Measurements from ENCODE around the gene SH3PXD2A. TPM values are rescaled to one million over a fixed set of nuclear protein-coding genes. Genes with fewer than 3 reads are reported as not detected.

SH3PXD2A gene
- total and polyA plus RNA-seq, 9 of the 15 experiments (the other 6 are each of a cell fraction or from before 2014, with no cell fraction given): 0.41 to 9.3 (median 2.5) TPM

GRCh38 chr10:103690281-103690680 is 165.1 kb downstream of the SH3PXD2A start (continued):
- TF ChIP-seq SAFB2 (IDR thresholded peaks at IDR 0.05; ENCODE audit: borderline replicate concordance, low read depth, low read length, severe bottlenecking): no peak

GRCh38 chr10:103688491-103688890 is 166.9 kb downstream of the SH3PXD2A start:
- Histone ChIP-seq H3K4me2 (ENCODE audit: insufficient read depth, low read length) (peak overlapping the region; percentile 18; the same call in 1 of the 2 replicates), H3K27ac (ENCODE audit: extremely low read depth, low read depth, low read length) (no peak overlapping the region), H2AFZ (ENCODE audit: low read depth, low read length) (no peak overlapping the region), H3K79me2 (ENCODE audit: control insufficient read depth, insufficient read depth, low read length) (no peaks in the 10 kb centered on the region; the same call in 2 of the 3 replicates), H4K20me1 (replicated peaks; ENCODE audit: control insufficient read depth, insufficient read depth, low read length) (no peaks in the 10 kb centered on the region; the same call in 1 of the 2 replicates), H3K36me3 (ENCODE audit: control insufficient read depth, insufficient read depth, low read length) (no peaks in the 10 kb centered on the region), H3K9me3 (replicated peaks; ENCODE audit: control insufficient read depth, insufficient read depth, low read depth, low read length) (no peaks in the 10 kb centered on the region), H3K4me3 (no peak overlapping the region), H3K4me1 (replicated peaks in 1 of 2; ENCODE audit: control insufficient read depth in 2 of 2, insufficient read depth in 2 of 2, low read length in 2 of 2) (peaks cover 26% of the 10 kb centered on the region in 2 experiments; a peak in 4 of 5 replicates), H3K9ac (ENCODE audit: insufficient read depth in 1 of 2, low read depth in 2 of 2, low read length in 2 of 2) (peak overlapping the region in 1 of 2 experiments; percentile 64; a peak in 1 of 4 replicates), H3K27me3 (ENCODE audit: control insufficient read depth in 2 of 2, insufficient read depth in 2 of 2, low read length in 2 of 2) (no peaks in the 10 kb centered on the region), H3K9me1 (ENCODE audit: control insufficient read depth, insufficient read depth, low read length) (no peaks in the 10 kb centered on the region)
- 0% methylated on average over 3 of the region's 4 CpGs for WGBS (ENCODE audit: insufficient coverage, low coverage, missing lambda C conversion rate)
- no peak for FAIRE-seq
- no peak for ATAC-seq
- DNase-seq (ENCODE audit: extremely low read depth in 1 of 4, low spot score in 3 of 4): peak in 1 of 4 experiments; percentile 31
- POLR2A ChIA-PET: interaction anchor here (0.6 kb wide), 1 partner anchor 72 kb away, joined by 4 read pairs; no protein-coding TSS in a partner anchor
- no TSS peak for BruUV-seq (replicated peaks)
- intact Hi-C loops (cut with micrococcal nuclease): no loop called here
- CTCF ChIA-PET (ENCODE audit: low intra/inter-chr PET ratio): no interaction called here
- in situ Hi-C loops (cut with MboI): loop anchor here (5.0 kb wide), 1 partner anchor 86 kb away; no protein-coding TSS in a partner anchor
- TF ChIP-seq ZBTB49 (CRISPR knock-in tag; IDR thresholded peaks at IDR 0.05; ENCODE audit: borderline replicate concordance) (no peak), ETV6 (IDR thresholded peaks at IDR 0.05; ENCODE audit: borderline replicate concordance in 1 of 2, low read depth in 2 of 2, low read length in 1 of 2) (no peak), ETV6 (CRISPR knock-in tag; IDR thresholded peaks at IDR 0.05; ENCODE audit: borderline replicate concordance) (no peak), E2F8 (IDR thresholded peaks at IDR 0.05; ENCODE audit: low read depth, partially characterized antibody) (no peak), STAT6 (CRISPR knock-in tag; IDR thresholded peaks at IDR 0.05) (no peak), ZNF280B (CRISPR knock-in tag; IDR thresholded peaks at IDR 0.05) (no peak), ZNF175 (CRISPR knock-in tag; IDR thresholded peaks at IDR 0.05; ENCODE audit: low read depth) (no peak)

All from K562 (cell line).